ENCODE results near the gene PDS5A. TPM values are rescaled to one million over a fixed set of nuclear protein-coding genes. Genes with fewer than 3 reads are reported as not detected.
A peak's percentile ranks its signal among the peaks of the same experiment; 100 is the strongest.

The PDS5A gene
- total and polyA plus RNA-seq, 2 donors (not counting 3 experiments of a cell fraction or from before 2014, with no cell fraction given), result 17.5 to 80.8 TPM

GRCh38 chr4:39855909-39856512 is 121.7 kb downstream of the PDS5A start:
- no peak for TF ChIP-seq EZH2 (IDR thresholded peaks at IDR 0.05; ENCODE audit: borderline replicate concordance, low read depth, low read length, severe bottlenecking)
- peak; percentile 70 for TF ChIP-seq FOS (IDR thresholded peaks at IDR 0.05; ENCODE audit: borderline replicate concordance, insufficient read depth, low read length)
- no peak for TF ChIP-seq CTCF (IDR thresholded peaks at IDR 0.05; ENCODE audit: extremely low read depth in 1 of 2, insufficient read depth in 1 of 2, low read depth in 1 of 2, low read length in 2 of 2)
- no peak for TF ChIP-seq POLR2A (IDR thresholded peaks at IDR 0.05; ENCODE audit: low read depth, low read length)
- TF ChIP-seq JUN (IDR thresholded peaks at IDR 0.05; ENCODE audit: borderline replicate concordance, insufficient read depth, insufficient read length, low read depth), result peak; percentile 60
- no peak for TF ChIP-seq MYC (IDR thresholded peaks at IDR 0.05; ENCODE audit: low read depth, low read length)
- TF ChIP-seq POLR2AphosphoS5 (IDR thresholded peaks at IDR 0.05; ENCODE audit: insufficient read depth, low read depth, low read length), result no peak
- TF ChIP-seq MAX (IDR thresholded peaks at IDR 0.05; ENCODE audit: insufficient read depth, insufficient read length), result no peak
- TF ChIP-seq GATA2 (IDR thresholded peaks at IDR 0.05; ENCODE audit: insufficient read depth, insufficient read length, low read depth, low read length), result peak; percentile 89
- Histone ChIP-seq H3K27me3 (ENCODE audit: control insufficient read depth in 2 of 2, insufficient read depth in 2 of 2, low read length in 2 of 2) (no peaks in the 10 kb centered on the region), H3K9me3 (replicated peaks; ENCODE audit: control insufficient read depth, insufficient read depth, low read length) (no peaks in the 10 kb centered on the region), H3K36me3 (ENCODE audit: control insufficient read depth in 2 of 2, extremely low read depth in 1 of 2, insufficient read depth in 2 of 2, low read length in 2 of 2) (peaks cover 3 to 6% of the 10 kb centered on the region in 2 experiments), H4K20me1 (replicated peaks; ENCODE audit: control insufficient read depth, extremely low read depth, insufficient read depth, low read length) (no peaks in the 10 kb centered on the region), H3K79me2 (ENCODE audit: control insufficient read depth, insufficient read depth, low read length) (peaks cover 7% of the 10 kb centered on the region), H3K9me1 (replicated peaks; ENCODE audit: control insufficient read depth, extremely low read depth, insufficient read depth, low read length) (peaks cover 3% of the 10 kb centered on the region), H3K4me3 (replicated peaks in 1 of 3; ENCODE audit: insufficient read depth in 1 of 3, low read depth in 1 of 3, low read length in 3 of 3) (no peak overlapping the region), H3K4me2 (ENCODE audit: insufficient read depth, low read length) (no peak overlapping the region), H3K9ac (replicated peaks; ENCODE audit: extremely low read depth, insufficient read depth, low read length) (no peak overlapping the region), H2AFZ (ENCODE audit: low read depth, low read length) (no peak overlapping the region), H3K27ac (ENCODE audit: insufficient read depth, low read depth, low read length) (no peak overlapping the region), H3K4me1 (ENCODE audit: control insufficient read depth, extremely low read depth, insufficient read depth, low read length) (no peaks in the 10 kb centered on the region)
- ChIA-PET CTCF (interaction anchor here (1.0 kb wide), 1 partner anchor 9 kb away, joined by 3 read pairs; no protein-coding TSS in a partner anchor), POLR2A (no interaction called here)
- intact Hi-C loops (cut with micrococcal nuclease), result no loop called here
- peak; percentile 26 for DNase-seq (ENCODE audit: low read depth, low spot score)
- dilution Hi-C loops (cut with MboI; ENCODE audit: extremely low pct_ligation_motif_present, low sequenced_read_pairs), result no loop called here
- no TSS peak for BruUV-seq (replicated peaks)
- no peak for FAIRE-seq
